ENCODE results near the gene C6orf47. TPM values are rescaled to one million over a fixed set of nuclear protein-coding genes. Genes with fewer than 3 reads are reported as not detected.

C6orf47 gene
- total and polyA plus RNA-seq, 2 of the 13 experiments (the other 11 are each of a cell fraction or from before 2014, with no cell fraction given), result 1.7 to 18.1 TPM

DNA sequence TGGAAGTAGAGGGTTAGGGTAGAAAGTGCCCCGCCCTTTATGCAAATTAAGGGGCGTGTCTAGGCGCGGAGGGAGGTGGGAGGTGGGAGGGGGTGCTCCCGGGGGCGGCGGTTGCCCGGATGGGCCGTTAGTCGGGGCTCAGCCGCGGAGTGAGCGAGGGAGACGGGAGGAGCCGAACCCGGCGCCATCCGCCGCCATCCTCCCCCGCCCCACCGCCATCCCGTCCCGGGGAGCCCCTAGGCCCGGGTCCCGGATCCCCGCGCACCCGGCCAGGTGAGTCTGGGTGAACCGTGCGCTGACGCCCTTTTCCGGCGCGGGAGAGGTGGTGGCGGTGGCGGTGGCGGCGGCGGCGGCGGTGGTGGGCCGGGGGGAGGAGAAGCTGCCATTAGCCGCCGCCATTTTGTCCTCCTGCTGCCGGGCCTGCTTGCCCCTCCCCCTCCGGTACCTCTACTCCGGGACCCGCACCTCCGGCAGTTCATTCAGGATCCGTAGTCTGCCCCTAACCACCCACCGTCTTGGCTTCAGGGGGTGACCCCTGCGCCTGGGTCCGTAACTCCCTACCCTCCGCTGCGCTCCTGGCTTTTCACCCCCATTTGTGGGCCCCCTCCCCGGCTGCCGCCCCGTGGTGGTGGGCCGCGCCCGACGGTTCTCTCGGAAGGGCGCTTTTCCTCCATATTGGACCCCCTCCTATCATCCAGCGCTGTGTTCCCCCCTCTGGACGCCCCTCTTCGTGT is 39.8 kb downstream of the C6orf47 start, which contains the start of gene PRRC2A (continued):
- TF ChIP-seq, protein P1, sequence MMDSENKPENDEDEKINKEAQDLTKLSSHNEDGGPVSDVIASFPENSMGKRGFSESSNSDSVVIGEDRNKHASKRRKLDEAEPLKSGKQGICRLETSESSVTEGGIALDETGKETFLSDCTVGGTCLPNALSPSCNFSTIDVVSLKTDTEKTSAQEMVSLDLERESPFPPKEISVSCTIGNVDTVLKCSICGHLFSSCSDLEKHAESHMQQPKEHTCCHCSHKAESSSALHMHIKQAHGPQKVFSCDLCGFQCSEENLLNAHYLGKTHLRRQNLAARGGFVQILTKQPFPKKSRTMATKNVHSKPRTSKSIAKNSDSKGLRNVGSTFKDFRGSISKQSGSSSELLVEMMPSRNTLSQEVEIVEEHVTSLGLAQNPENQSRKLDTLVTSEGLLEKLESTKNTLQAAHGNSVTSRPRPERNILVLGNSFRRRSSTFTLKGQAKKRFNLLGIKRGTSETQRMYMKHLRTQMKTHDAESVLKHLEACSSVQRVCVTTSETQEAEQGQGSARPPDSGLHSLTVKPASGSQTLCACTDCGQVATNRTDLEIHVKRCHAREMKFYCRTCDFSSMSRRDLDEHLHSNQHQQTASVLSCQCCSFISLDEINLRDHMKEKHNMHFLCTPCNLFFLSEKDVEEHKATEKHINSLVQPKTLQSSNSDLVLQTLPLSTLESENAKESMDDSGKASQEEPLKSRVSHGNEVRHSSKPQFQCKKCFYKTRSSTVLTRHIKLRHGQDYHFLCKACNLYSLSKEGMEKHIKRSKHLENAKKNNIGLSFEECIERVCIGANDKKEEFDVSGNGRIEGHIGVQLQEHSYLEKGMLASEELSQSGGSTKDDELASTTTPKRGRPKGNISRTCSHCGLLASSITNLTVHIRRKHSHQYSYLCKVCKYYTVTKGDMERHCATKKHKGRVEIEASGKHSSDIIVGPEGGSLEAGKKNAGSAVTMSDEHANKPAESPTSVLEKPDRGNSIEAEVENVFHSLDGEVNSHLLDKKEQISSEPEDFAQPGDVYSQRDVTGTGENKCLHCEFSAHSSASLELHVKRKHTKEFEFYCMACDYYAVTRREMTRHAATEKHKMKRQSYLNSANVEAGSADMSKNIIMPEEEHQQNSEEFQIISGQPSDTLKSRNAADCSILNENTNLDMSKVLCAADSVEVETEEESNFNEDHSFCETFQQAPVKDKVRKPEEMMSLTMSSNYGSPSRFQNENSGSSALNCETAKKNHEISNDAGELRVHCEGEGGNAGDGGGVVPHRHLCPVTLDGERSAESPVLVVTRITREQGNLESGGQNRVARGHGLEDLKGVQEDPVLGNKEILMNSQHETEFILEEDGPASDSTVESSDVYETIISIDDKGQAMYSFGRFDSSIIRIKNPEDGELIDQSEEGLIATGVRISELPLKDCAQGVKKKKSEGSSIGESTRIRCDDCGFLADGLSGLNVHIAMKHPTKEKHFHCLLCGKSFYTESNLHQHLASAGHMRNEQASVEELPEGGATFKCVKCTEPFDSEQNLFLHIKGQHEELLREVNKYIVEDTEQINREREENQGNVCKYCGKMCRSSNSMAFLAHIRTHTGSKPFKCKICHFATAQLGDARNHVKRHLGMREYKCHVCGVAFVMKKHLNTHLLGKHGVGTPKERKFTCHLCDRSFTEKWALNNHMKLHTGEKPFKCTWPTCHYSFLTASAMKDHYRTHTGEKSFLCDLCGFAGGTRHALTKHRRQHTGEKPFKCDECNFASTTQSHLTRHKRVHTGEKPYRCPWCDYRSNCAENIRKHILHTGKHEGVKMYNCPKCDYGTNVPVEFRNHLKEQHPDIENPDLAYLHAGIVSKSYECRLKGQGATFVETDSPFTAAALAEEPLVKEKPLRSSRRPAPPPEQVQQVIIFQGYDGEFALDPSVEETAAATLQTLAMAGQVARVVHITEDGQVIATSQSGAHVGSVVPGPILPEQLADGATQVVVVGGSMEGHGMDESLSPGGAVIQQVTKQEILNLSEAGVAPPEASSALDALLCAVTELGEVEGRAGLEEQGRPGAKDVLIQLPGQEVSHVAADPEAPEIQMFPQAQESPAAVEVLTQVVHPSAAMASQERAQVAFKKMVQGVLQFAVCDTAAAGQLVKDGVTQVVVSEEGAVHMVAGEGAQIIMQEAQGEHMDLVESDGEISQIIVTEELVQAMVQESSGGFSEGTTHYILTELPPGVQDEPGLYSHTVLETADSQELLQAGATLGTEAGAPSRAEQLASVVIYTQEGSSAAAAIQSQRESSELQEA (CRISPR knock-in tag; IDR thresholded peaks at IDR 0.05; ENCODE audit: not compliant biosample characterization), result no peak
- TF ChIP-seq, protein P2, sequence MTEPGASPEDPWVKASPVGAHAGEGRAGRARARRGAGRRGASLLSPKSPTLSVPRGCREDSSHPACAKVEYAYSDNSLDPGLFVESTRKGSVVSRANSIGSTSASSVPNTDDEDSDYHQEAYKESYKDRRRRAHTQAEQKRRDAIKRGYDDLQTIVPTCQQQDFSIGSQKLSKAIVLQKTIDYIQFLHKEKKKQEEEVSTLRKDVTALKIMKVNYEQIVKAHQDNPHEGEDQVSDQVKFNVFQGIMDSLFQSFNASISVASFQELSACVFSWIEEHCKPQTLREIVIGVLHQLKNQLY (CRISPR knock-in tag; IDR thresholded peaks at IDR 0.05), result no peak
- TF ChIP-seq NBN (conservative IDR thresholded peaks at IDR 0.05), result no peak
- TF ChIP-seq HOXA9 (CRISPR knock-in tag; IDR thresholded peaks at IDR 0.05; ENCODE audit: borderline replicate concordance), result 0 out of 2 replicates have a peak, but pooled peaks have one; percentile 50
- TF ChIP-seq JARID2 (CRISPR knock-in tag; IDR thresholded peaks at IDR 0.05; ENCODE audit: insufficient replicate concordance), result no peak
- 0 out of 2 replicates have a peak, but pooled peaks have one; percentile 27 for TF ChIP-seq ZKSCAN5 (CRISPR knock-in tag; IDR thresholded peaks at IDR 0.05)
- 0 out of 2 replicates have a peak, but pooled peaks have one; percentile 21 for TF ChIP-seq ZNF138 (CRISPR knock-in tag; IDR thresholded peaks at IDR 0.05; ENCODE audit: low read depth)
- peak; percentile 64 for TF ChIP-seq ZEB1 (IDR thresholded peaks at IDR 0.05; ENCODE audit: insufficient replicate concordance, low read depth)
- no peak for TF ChIP-seq PITX1 (CRISPR knock-in tag; IDR thresholded peaks at IDR 0.05)
- TF ChIP-seq, protein P3, sequence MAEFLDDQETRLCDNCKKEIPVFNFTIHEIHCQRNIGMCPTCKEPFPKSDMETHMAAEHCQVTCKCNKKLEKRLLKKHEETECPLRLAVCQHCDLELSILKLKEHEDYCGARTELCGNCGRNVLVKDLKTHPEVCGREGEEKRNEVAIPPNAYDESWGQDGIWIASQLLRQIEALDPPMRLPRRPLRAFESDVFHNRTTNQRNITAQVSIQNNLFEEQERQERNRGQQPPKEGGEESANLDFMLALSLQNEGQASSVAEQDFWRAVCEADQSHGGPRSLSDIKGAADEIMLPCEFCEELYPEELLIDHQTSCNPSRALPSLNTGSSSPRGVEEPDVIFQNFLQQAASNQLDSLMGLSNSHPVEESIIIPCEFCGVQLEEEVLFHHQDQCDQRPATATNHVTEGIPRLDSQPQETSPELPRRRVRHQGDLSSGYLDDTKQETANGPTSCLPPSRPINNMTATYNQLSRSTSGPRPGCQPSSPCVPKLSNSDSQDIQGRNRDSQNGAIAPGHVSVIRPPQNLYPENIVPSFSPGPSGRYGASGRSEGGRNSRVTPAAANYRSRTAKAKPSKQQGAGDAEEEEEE (CRISPR knock-in tag; IDR thresholded peaks at IDR 0.05; ENCODE audit: borderline replicate concordance), result no peak
- TF ChIP-seq ZNF282 (IDR thresholded peaks at IDR 0.05; ENCODE audit: partially characterized antibody), result no peak
- TF ChIP-seq ZNF83 (CRISPR knock-in tag; IDR thresholded peaks at IDR 0.05; ENCODE audit: borderline replicate concordance), result no peak
- TF ChIP-seq RORA (CRISPR knock-in tag; IDR thresholded peaks at IDR 0.05), result no peak
- TF ChIP-seq ZNF343 (CRISPR knock-in tag; IDR thresholded peaks at IDR 0.05), result no peak
- TF ChIP-seq RARA (CRISPR knock-in tag; IDR thresholded peaks at IDR 0.05), result peak; percentile 20; the same call in 1 of the 2 replicates
- TF ChIP-seq, protein P4, sequence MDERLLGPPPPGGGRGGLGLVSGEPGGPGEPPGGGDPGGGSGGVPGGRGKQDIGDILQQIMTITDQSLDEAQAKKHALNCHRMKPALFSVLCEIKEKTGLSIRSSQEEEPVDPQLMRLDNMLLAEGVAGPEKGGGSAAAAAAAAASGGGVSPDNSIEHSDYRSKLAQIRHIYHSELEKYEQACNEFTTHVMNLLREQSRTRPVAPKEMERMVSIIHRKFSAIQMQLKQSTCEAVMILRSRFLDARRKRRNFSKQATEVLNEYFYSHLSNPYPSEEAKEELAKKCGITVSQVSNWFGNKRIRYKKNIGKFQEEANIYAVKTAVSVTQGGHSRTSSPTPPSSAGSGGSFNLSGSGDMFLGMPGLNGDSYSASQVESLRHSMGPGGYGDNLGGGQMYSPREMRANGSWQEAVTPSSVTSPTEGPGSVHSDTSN (CRISPR knock-in tag; IDR thresholded peaks at IDR 0.05), result no peak
- TF ChIP-seq, protein P5, sequence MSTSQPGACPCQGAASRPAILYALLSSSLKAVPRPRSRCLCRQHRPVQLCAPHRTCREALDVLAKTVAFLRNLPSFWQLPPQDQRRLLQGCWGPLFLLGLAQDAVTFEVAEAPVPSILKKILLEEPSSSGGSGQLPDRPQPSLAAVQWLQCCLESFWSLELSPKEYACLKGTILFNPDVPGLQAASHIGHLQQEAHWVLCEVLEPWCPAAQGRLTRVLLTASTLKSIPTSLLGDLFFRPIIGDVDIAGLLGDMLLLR (CRISPR knock-in tag; IDR thresholded peaks at IDR 0.05), result no peak

Measured in HepG2 (cell line).